NB4 (cell line): ENCODE measurements around the gene ARHGAP27.
A peak's percentile ranks its signal among the peaks of the same experiment; 100 is the strongest.

Experiments used
- DNase-seq: peaks from one replicate; pipeline ENCODE4 v3.0.0; 2010; ENCODE audit warnings: low read depth
- H3K4me3 ChIP-seq: one replicate; pipeline ENCODE4 v1.5.1; 2011; ENCODE audit warnings: mild to moderate bottlenecking, low read depth, low read length, moderate library complexity
- CTCF ChIP-seq: IDR thresholded peaks from one replicate; pipeline ENCODE4 v1.5.1; 2012; ENCODE audit warnings: low read depth, low read length
- MYC ChIP-seq: IDR thresholded peaks from 2 replicates; pipeline ENCODE4 v1.6.1; 2011; ENCODE audit warnings: low read depth, low read length
- POLR2A ChIP-seq: IDR thresholded peaks from 2 replicates; pipeline ENCODE4 v1.6.1; 2011; ENCODE audit warnings: mild to moderate bottlenecking; ENCODE audit not compliant: insufficient read length; ENCODE audit errors: extremely low read depth
- TF ChIP-seq, protein P1 (sequence below): IDR thresholded peaks from 2 replicates; pipeline ENCODE4 v1.6.1; 2011; ENCODE audit warnings: low read depth, low read length

The ARHGAP27 gene

DNA sequence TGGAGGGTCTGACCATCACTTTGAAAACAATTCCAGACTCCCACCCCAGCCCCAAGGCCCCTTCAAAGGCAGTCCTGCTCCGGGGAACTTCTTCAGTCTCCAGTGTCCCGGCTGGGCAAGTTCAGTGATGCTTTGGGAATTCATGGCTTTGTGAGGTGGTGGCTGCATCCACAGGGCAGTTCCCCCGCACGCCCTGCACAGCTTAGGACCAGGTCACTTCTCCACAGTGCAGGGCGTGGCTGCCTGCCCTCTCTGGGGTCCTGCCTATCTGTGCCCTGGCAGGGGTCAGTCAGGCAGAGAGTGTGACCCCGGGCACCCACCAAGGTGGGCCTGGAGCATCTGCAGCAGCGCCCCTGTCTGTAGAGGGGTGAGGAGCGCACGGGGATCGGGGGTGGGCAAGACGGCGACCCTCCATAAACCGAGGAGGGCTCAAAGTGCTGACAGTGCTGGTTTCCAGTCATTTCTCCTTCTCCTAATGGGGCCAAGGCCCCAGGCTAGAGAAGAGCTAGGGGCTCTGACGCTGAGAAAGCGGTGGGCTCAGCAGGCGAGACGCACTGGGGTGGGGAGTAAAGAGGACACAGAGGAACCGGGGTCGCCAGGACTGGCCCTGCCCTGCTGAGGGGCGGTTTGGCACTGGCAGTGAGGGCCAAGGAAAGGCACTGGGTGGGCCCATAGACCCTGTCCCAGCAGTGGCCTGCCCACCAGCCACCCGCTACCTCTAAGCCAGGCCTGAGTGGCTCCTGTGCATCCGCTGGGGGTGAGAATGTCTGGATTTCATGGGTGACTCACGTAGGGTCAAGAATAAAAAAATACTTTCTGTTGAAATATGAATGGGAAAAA, 4.2 kb upstream of the ARHGAP27 start:
- no peak for DNase-seq
- no peak for TF ChIP-seq CTCF
- TF ChIP-seq MYC: no peak
- TF ChIP-seq POLR2A: no peak
- TF ChIP-seq, protein P1, sequence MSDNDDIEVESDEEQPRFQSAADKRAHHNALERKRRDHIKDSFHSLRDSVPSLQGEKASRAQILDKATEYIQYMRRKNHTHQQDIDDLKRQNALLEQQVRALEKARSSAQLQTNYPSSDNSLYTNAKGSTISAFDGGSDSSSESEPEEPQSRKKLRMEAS: no peak
- H3K4me3 ChIP-seq: no peak overlapping the region

DNA sequence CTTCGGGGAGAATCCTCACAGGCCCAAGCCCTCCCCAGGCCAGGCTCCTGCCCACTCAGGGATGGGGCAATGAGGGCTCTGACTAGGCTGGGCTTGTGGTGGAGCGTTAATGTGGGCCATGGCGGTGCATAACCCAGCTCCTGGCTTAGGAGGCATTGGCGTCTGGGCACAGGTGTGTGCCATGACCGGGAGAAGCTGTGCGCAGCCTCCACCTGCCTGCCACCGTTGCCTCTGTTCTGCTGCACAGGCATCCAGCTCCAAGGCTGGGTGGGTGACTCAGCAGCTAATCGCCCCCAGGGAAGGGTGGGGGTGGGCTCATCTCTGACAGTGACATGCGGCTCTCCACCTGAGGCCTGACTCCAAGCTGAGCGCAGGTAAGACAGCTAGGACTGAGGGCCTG, 3.5 kb upstream of the ARHGAP27 start:
- TF ChIP-seq MYC (no peak), CTCF (no peak), POLR2A (no peak)
- TF ChIP-seq, protein P1: no peak
- DNase-seq: no peak
- no peak overlapping the region for H3K4me3 ChIP-seq

DNA sequence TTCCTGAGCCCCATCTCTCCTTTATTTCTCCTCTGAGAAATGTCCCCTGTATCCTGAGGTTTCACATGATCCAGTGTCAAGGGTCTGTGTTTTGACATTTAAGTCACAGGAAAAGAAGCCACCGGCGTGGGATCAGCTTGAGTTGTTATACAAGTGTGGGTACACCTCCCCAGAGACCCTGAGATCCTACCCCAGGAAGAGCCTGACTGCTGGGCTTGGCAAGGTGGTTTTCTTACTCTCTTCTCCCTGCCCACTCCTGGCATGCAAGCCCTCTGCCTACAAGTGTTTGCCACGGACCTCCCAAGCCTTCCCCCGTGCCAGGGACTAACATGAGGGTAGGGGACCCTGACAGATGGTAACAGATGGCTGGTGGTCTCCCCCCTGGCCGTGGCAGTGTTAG, 2.8 kb upstream of the ARHGAP27 start:
- no peak for DNase-seq
- no peak overlapping the region for H3K4me3 ChIP-seq
- TF ChIP-seq POLR2A: no peak
- no peak for TF ChIP-seq MYC
- TF ChIP-seq CTCF: no peak
- TF ChIP-seq, protein P1: no peak

- H3K4me3 ChIP-seq: no peak overlapping the region
- TF ChIP-seq MYC: no peak
- TF ChIP-seq, protein P1: no peak
- no peak for TF ChIP-seq POLR2A
- TF ChIP-seq CTCF: no peak
- DNase-seq: peak; percentile 60
Observed at GRCh38 chr17:45433159-45433535, 477 bp upstream of the ARHGAP27 start.

GRCh38 chr17:45431531-45432404, 902 bp downstream of the ARHGAP27 start:
- no peak for TF ChIP-seq CTCF
- TF ChIP-seq POLR2A: no peak
- TF ChIP-seq MYC: no peak
- TF ChIP-seq, protein P1: no peak
- DNase-seq: peak; percentile 84
- H3K4me3 ChIP-seq: peak overlapping the region; percentile 59
